ENCODE data around the gene BAD.

DNA sequence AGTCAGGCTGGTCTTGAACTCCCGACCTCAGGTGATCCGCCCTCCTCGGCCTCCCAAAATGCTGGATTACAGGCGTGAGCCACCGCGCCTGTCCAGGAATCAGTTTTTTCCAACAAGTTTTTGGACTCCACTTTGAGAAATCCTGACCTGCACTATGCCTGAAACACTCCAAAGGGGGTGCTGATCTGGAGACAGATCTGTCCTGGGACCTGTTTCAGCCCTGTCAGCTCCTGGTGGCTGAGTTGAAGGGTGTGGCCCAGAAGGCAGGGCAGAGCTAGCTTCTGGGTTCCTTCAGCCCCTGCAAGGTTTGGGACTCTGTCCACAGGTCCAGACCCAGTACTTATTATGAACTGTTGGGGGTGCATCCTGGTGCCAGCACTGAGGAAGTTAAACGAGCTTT, 52.9 kb downstream of the BAD start:
- no peak for TF ChIP-seq CTCF (IDR thresholded peaks at IDR 0.05)
- TF ChIP-seq BHLHE40 (IDR thresholded peaks at IDR 0.05; ENCODE audit: low read depth, low read length) = no peak
- TF ChIP-seq POLR2A (IDR thresholded peaks at IDR 0.05; ENCODE audit: low read length) = no peak
- TF ChIP-seq SMC3 (IDR thresholded peaks at IDR 0.05) = no peak
- no peak for TF ChIP-seq SREBF2 (IDR thresholded peaks at IDR 0.05)
- TF ChIP-seq EP300 (IDR thresholded peaks at IDR 0.05) = no peak
- TF ChIP-seq JUNB (IDR thresholded peaks at IDR 0.05) = no peak
- TF ChIP-seq NR3C1 (IDR thresholded peaks at IDR 0.05) = no peak
- TF ChIP-seq CHD4 (IDR thresholded peaks at IDR 0.05; ENCODE audit: borderline replicate concordance) = no peak
- TF ChIP-seq HDAC2 (IDR thresholded peaks at IDR 0.05) = no peak
- TF ChIP-seq, protein P1, sequence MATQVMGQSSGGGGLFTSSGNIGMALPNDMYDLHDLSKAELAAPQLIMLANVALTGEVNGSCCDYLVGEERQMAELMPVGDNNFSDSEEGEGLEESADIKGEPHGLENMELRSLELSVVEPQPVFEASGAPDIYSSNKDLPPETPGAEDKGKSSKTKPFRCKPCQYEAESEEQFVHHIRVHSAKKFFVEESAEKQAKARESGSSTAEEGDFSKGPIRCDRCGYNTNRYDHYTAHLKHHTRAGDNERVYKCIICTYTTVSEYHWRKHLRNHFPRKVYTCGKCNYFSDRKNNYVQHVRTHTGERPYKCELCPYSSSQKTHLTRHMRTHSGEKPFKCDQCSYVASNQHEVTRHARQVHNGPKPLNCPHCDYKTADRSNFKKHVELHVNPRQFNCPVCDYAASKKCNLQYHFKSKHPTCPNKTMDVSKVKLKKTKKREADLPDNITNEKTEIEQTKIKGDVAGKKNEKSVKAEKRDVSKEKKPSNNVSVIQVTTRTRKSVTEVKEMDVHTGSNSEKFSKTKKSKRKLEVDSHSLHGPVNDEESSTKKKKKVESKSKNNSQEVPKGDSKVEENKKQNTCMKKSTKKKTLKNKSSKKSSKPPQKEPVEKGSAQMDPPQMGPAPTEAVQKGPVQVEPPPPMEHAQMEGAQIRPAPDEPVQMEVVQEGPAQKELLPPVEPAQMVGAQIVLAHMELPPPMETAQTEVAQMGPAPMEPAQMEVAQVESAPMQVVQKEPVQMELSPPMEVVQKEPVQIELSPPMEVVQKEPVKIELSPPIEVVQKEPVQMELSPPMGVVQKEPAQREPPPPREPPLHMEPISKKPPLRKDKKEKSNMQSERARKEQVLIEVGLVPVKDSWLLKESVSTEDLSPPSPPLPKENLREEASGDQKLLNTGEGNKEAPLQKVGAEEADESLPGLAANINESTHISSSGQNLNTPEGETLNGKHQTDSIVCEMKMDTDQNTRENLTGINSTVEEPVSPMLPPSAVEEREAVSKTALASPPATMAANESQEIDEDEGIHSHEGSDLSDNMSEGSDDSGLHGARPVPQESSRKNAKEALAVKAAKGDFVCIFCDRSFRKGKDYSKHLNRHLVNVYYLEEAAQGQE (IDR thresholded peaks at IDR 0.05) = no peak
- TF ChIP-seq MAZ (IDR thresholded peaks at IDR 0.05; ENCODE audit: borderline replicate concordance, low read depth, low read length) = no peak

All from A549 (cell line).